RWPE2 (cell line): ENCODE measurements around the gene ZNF597.
A peak's percentile ranks its signal among the peaks of the same experiment; 100 is the strongest.

Experiments used
- ATAC-seq: fragments of 200-7000 bp; cut with Tn5 transposase; 3 replicates; pipeline ENCODE4 v1.9.1; 2021; ENCODE audit warnings: low read depth
- DNase-seq: peaks from one replicate; pipeline ENCODE4 v3.0.0-alpha.2; 2020; ENCODE audit warnings: low spot score
- H3K27ac ChIP-seq: fragments of 450-650 bp; 2 replicates; pipeline ENCODE4 v1.5.1; 2017; ENCODE audit warnings: mild to moderate bottlenecking; ENCODE audit not compliant: poor library complexity, severe bottlenecking
- H3K27me3 ChIP-seq: fragments of 250-450 bp; sonication (Bioruptor Pico); 2 replicates; pipeline ENCODE4 v1.5.1; 2021; ENCODE audit warnings: mild to moderate bottlenecking, moderate library complexity; ENCODE audit not compliant: insufficient read depth, poor library complexity, severe bottlenecking
- H3K36me3 ChIP-seq: fragments of 250-450 bp; sonication (Bioruptor Pico); 2 replicates; pipeline ENCODE4 v1.5.1; 2020; ENCODE audit warnings: low read depth, mild to moderate bottlenecking, moderate library complexity
- H3K4me1 ChIP-seq: fragments of 250-450 bp; sonication (Bioruptor Pico); 2 replicates; pipeline ENCODE4 v1.5.1; 2021; ENCODE audit warnings: mild to moderate bottlenecking, moderate library complexity; ENCODE audit not compliant: insufficient read depth, poor library complexity, severe bottlenecking
- H3K4me3 ChIP-seq: fragments of 250-450 bp; sonication (Bioruptor Pico); 2 replicates; pipeline ENCODE4 v1.5.1; 2021; ENCODE audit warnings: mild to moderate bottlenecking, moderate library complexity; ENCODE audit not compliant: severe bottlenecking
- H3K9me3 ChIP-seq: fragments of 250-450 bp; sonication (Bioruptor Pico); 2 replicates; pipeline ENCODE4 v1.5.1; 2021; ENCODE audit warnings: mild to moderate bottlenecking, moderate library complexity; ENCODE audit not compliant: severe bottlenecking
- CTCF ChIP-seq: fragments of 450-650 bp; IDR thresholded peaks from one replicate; pipeline ENCODE4 v1.5.1; 2017; ENCODE audit warnings: mild to moderate bottlenecking, moderate library complexity; ENCODE audit not compliant: poor library complexity, severe bottlenecking

ZNF597 gene

GRCh38 chr16:3487521-3488410, 44.5 kb upstream of the ZNF597 start:
- TF ChIP-seq CTCF: no peak
- H3K4me3 ChIP-seq: no peak overlapping the region
- H3K27ac ChIP-seq: no peak overlapping the region
- no peaks in the 10 kb centered on the region for H3K4me1 ChIP-seq
- H3K27me3 ChIP-seq: no peaks in the 10 kb centered on the region
- ATAC-seq: 0 out of 3 replicates have a peak, but pooled peaks have one; percentile 8
- no peaks in the 10 kb centered on the region for H3K9me3 ChIP-seq
- peaks cover 16% of the 10 kb centered on the region for H3K36me3 ChIP-seq
- DNase-seq: no peak

- Histone ChIP-seq H3K4me3 (no peak overlapping the region), H3K27me3 (no peaks in the 10 kb centered on the region), H3K36me3 (peaks cover 24% of the 10 kb centered on the region), H3K9me3 (no peaks in the 10 kb centered on the region), H3K4me1 (no peaks in the 10 kb centered on the region), H3K27ac (no peak overlapping the region)
- no peak for ATAC-seq
- no peak for DNase-seq
- TF ChIP-seq CTCF: no peak
These were observed 43.4 kb upstream of the ZNF597 start for GRCh38 chr16:3486506-3487215.

GRCh38 chr16:3485821-3486505, 42.7 kb upstream of the ZNF597 start:
- H3K27ac ChIP-seq: no peak overlapping the region
- no peaks in the 10 kb centered on the region for H3K9me3 ChIP-seq
- TF ChIP-seq CTCF: no peak
- no peaks in the 10 kb centered on the region for H3K4me1 ChIP-seq
- DNase-seq: no peak
- peaks cover 31% of the 10 kb centered on the region for H3K36me3 ChIP-seq
- no peaks in the 10 kb centered on the region for H3K27me3 ChIP-seq
- H3K4me3 ChIP-seq: no peak overlapping the region
- no peak for ATAC-seq

DNA sequence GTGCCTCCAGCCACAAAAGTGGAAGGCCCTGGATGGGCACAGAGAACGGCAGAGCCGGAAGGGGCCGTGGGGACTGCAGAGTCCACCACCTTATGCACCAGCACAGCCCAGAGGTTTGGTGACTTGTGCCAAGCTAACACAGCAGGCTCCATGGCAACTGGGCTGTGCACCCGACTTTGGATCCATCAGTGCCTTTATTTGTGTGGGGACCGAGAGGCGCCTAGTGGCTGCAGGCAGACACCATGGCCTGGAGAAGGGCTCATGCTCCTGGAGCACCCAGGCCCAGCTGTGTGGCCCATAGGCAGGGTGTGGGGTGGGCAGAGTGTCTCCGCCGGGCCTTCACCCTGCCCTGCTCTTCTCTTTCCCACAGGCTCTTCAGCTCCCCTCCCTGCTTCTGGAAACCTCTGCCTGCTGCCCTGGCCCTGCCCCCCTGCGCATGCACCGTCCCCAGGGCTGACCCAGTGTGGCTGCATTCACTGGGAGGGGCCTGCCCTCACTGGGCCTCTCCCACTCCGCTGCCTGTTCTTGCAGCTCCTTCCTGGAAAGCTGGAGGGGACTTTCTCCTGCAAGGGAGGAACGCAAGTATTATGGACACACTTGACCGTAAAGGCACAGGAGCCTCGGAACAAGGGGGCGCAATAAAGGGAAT, 41.9 kb upstream of the ZNF597 start:
- DNase-seq: no peak

More for the DNA sequence above, 41.9 kb upstream of the ZNF597 start:
- Histone ChIP-seq H3K9me3 (no peaks in the 10 kb centered on the region), H3K27me3 (no peaks in the 10 kb centered on the region), H3K4me1 (no peaks in the 10 kb centered on the region), H3K4me3 (no peak overlapping the region), H3K36me3 (peaks cover 35% of the 10 kb centered on the region), H3K27ac (no peak overlapping the region)
- ATAC-seq: no peak
- no peak for TF ChIP-seq CTCF
